SHP77 (cell line): Measurements from ENCODE around the gene SIM2.

ENCODE experiments used
- DNase-seq, 2 experiments: peaks; one replicate each; lab custom pipeline; 2025; lab: John Stamatoyannopoulos, UW

The SIM2 gene

GRCh38 chr21:36710729-36711048 lies 11.8 kb downstream of the SIM2 start:
- DNase-seq, result no peak

GRCh38 chr21:36713746-36714145 lies 14.8 kb downstream of the SIM2 start:
- DNase-seq, result no peak

GRCh38 chr21:36716387-36716786 lies 17.5 kb downstream of the SIM2 start:
- DNase-seq, result no peak

GRCh38 chr21:36716836-36717235 lies 17.9 kb downstream of the SIM2 start:
- DNase-seq, result no peak

- no peak for DNase-seq
Observed at GRCh38 chr21:36717976-36718375, 19.1 kb downstream of the SIM2 start.

GRCh38 chr21:36718951-36719501 lies 20.1 kb downstream of the SIM2 start:
- DNase-seq, result no peak

- no peak for DNase-seq
Observed at GRCh38 chr21:36719614-36720013, 20.7 kb downstream of the SIM2 start.

- no peak for DNase-seq
Observed at GRCh38 chr21:36721817-36722216, 22.9 kb downstream of the SIM2 start.

- no peak for DNase-seq
Observed at GRCh38 chr21:36722370-36723368, 23.8 kb downstream of the SIM2 start.

GRCh38 chr21:36723371-36723881 lies 24.5 kb downstream of the SIM2 start:
- no peak for DNase-seq

GRCh38 chr21:36724660-36725059 lies 25.7 kb downstream of the SIM2 start:
- DNase-seq, result no peak

GRCh38 chr21:36725793-36726386 lies 27.0 kb downstream of the SIM2 start:
- no peak for DNase-seq

- no peak for DNase-seq
Observed at GRCh38 chr21:36727866-36728265, 29.0 kb downstream of the SIM2 start.

GRCh38 chr21:36728371-36729111 lies 29.6 kb downstream of the SIM2 start:
- DNase-seq, result no peak

GRCh38 chr21:36729310-36729970 lies 30.5 kb downstream of the SIM2 start:
- no peak for DNase-seq

GRCh38 chr21:36730291-36731281 lies 31.7 kb downstream of the SIM2 start:
- DNase-seq, result no peak

GRCh38 chr21:36732217-36732616 lies 33.3 kb downstream of the SIM2 start:
- no peak for DNase-seq

GRCh38 chr21:36732761-36733160 lies 33.8 kb downstream of the SIM2 start:
- no peak for DNase-seq

- DNase-seq, result no peak
Observed at GRCh38 chr21:36733857-36734256, 34.9 kb downstream of the SIM2 start.
